Measurements from ENCODE around the gene SPN. TPM values are rescaled to one million over a fixed set of nuclear protein-coding genes. Genes with fewer than 3 reads are reported as not detected.

The SPN gene
- total RNA-seq, 1 experiment from 2014 or later, result 0.17 TPM

DNA sequence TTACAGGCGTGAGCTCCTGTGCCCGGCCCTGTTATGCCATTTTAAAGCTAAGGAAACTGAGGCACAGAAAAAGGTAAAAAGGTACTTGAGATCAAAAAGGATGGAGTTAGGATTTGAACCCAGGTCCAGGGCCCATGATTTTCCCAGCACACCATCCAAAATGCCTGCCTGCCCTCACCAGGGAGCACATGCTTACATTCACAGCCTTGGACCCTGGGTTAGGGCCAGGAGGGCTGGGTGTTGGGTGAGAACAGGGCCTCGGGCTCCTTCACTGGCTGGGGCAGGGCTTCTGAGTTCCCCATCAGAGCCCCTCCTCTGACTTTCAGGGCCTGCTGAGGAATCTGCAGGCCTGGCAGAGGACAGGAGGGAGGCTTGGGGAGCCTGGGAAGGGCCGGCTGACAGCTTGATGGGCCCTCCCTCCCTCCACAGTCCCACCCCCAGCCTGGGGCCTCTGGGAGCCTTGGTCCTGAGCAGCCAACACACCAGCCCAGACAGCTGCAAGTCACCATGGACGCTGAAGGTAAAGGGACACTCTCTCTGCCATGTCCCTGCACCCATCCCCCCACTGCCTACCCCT, 15.7 kb downstream of the SPN start, which contains the start of gene QPRT:
Gene QPRT (plus strand): TSS at position 490 of the 577 bp plus-strand sequence. CDS start 18 bp downstream, at position 508.
- H3K4me1 ChIP-seq (replicated peaks; ENCODE audit: insufficient read depth), result peaks cover 14% of the 10 kb centered on the region
- peak within 1 kb of the TSS; percentile 86 for H3K4me2 ChIP-seq
- peaks cover 13% of the 10 kb centered on the region; the same call in 1 of the 2 replicates for H3F3A ChIP-seq (ENCODE audit: insufficient read depth, low read depth)
- H3K36me3 ChIP-seq (ENCODE audit: low read depth), result peaks cover 6% of the 10 kb centered on the region; the same call in 1 of the 2 replicates
- peaks cover 18% of the 10 kb centered on the region; the same call in 1 of the 2 replicates for H4K20me1 ChIP-seq (ENCODE audit: insufficient read depth)
- no peak for TF ChIP-seq EZH2 (IDR thresholded peaks at IDR 0.05; ENCODE audit: low read depth)
- TF ChIP-seq, protein P1, sequence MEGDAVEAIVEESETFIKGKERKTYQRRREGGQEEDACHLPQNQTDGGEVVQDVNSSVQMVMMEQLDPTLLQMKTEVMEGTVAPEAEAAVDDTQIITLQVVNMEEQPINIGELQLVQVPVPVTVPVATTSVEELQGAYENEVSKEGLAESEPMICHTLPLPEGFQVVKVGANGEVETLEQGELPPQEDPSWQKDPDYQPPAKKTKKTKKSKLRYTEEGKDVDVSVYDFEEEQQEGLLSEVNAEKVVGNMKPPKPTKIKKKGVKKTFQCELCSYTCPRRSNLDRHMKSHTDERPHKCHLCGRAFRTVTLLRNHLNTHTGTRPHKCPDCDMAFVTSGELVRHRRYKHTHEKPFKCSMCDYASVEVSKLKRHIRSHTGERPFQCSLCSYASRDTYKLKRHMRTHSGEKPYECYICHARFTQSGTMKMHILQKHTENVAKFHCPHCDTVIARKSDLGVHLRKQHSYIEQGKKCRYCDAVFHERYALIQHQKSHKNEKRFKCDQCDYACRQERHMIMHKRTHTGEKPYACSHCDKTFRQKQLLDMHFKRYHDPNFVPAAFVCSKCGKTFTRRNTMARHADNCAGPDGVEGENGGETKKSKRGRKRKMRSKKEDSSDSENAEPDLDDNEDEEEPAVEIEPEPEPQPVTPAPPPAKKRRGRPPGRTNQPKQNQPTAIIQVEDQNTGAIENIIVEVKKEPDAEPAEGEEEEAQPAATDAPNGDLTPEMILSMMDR (conservative IDR thresholded peaks at IDR 0.05), result no peak
- H3K79me2 ChIP-seq (ENCODE audit: low read depth), result peaks cover 45% of the 10 kb centered on the region
- H2AFZ ChIP-seq, result peak within 1 kb of the TSS; percentile 77
- CTCF ChIA-PET, result interaction anchor here (1.0 kb wide), 1 partner anchor 51 kb away, joined by 9 read pairs; no protein-coding TSS in a partner anchor
- H3K4me3 ChIP-seq, result peak within 1 kb of the TSS; percentile 75
- intact Hi-C loops (cut with micrococcal nuclease; ENCODE audit: unreplicated experiment), result no loop called here
- H3K27ac ChIP-seq, result peak within 1 kb of the TSS; percentile 81
- no TSS peak for BruUV-seq (replicated peaks)
- peak; percentile 78 to 88 for DNase-seq
- no peaks in the 10 kb centered on the region for H3K9me3 ChIP-seq (ENCODE audit: insufficient read depth, low read depth)
- POLR2A ChIA-PET (ENCODE audit: unreplicated experiment), result interaction anchor here (0.5 kb wide), 1 partner anchor 295 kb away, joined by 3 read pairs; the partner anchor contains the start of gene TAOK2
- no peaks in the 10 kb centered on the region for H3K9me2 ChIP-seq (ENCODE audit: insufficient read depth)
- no peaks in the 10 kb centered on the region for H3K27me3 ChIP-seq (ENCODE audit: insufficient read depth, low read depth)

DNA sequence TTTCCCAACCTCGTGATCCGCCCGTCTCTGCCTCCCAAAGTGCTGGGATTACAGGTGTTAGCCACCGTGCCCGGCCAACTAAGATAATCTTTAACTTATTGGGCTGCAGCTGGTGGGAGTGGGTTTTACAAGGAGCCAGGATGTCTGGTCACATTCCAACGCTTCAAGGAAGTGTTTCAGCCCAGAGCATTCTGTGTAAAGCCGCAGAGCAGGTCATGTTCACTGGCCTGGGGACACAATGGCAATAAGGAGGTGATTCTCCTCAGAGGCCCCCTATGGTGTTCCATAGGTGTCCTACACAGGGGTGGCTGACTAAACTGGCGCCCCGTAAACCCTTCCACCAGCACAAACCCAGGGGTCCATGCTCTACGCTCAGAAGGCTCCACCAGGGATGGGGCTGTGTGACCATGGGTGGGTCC, 17.1 kb downstream of the SPN start:
- TF ChIP-seq, protein P1 (conservative IDR thresholded peaks at IDR 0.05), result no peak
- TF ChIP-seq EZH2 (IDR thresholded peaks at IDR 0.05; ENCODE audit: low read depth), result no peak
- intact Hi-C loops (cut with micrococcal nuclease; ENCODE audit: unreplicated experiment), result no loop called here

DNA sequence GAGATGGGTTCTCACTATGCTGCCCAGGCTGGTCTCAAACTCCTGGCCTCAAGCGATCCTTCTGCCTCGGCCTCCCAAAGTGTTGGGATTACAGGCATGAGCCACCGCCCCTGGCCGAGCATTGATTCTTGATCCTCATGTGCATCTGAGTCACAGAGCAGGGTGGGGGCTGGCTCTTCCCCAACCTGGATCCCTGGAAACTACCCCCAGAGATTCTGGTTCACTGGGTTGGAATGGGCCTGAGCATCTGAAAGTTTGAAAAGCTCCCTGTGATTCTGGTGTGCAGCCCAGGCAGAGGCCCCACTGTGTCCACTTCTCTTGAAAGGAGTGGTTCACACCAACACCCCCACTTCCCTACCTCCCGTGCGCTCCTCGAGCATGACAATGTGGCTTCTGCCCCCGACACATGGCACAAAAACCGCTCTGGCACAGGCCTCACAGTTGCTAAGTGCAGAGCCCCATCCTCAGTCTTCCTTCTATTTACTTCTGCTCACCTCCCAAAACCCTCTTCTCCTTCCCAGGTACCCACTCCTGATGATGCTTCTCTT, 20.6 kb downstream of the SPN start:
- POLR2A ChIA-PET (ENCODE audit: unreplicated experiment), result no interaction called here
- H3K4me3 ChIP-seq, result no peak overlapping the region
- peaks cover 20% of the 10 kb centered on the region; the same call in 1 of the 2 replicates for H3K36me3 ChIP-seq (ENCODE audit: low read depth)

More for the DNA sequence above, 17.1 kb downstream of the SPN start:
- H3K36me3 ChIP-seq (ENCODE audit: low read depth), result peaks cover 14% of the 10 kb centered on the region; the same call in 1 of the 2 replicates
- peaks cover 58% of the 10 kb centered on the region for H3K79me2 ChIP-seq (ENCODE audit: low read depth)
- H3K4me2 ChIP-seq, result peak overlapping the region; percentile 86
- peaks cover 14% of the 10 kb centered on the region for H3K4me1 ChIP-seq (replicated peaks; ENCODE audit: insufficient read depth)
- H3K27me3 ChIP-seq (ENCODE audit: insufficient read depth, low read depth), result no peaks in the 10 kb centered on the region
- CTCF ChIA-PET, result no interaction called here
- TSS peak; percentile 35 for BruUV-seq (replicated peaks)
- H3F3A ChIP-seq (ENCODE audit: insufficient read depth, low read depth), result peaks cover 13% of the 10 kb centered on the region; the same call in 1 of the 2 replicates
- H3K9me3 ChIP-seq (ENCODE audit: insufficient read depth, low read depth), result no peaks in the 10 kb centered on the region
- peak overlapping the region; percentile 81 for H3K27ac ChIP-seq
- peaks cover 28% of the 10 kb centered on the region; the same call in 1 of the 2 replicates for H4K20me1 ChIP-seq (ENCODE audit: insufficient read depth)
- H2AFZ ChIP-seq, result peak overlapping the region; percentile 77
- DNase-seq, result peak; percentile 50 to 90
- POLR2A ChIA-PET (ENCODE audit: unreplicated experiment), result no interaction called here
- no peaks in the 10 kb centered on the region for H3K9me2 ChIP-seq (ENCODE audit: insufficient read depth)
- peak overlapping the region; percentile 75; the same call in 1 of the 2 replicates for H3K4me3 ChIP-seq

More for the DNA sequence above, 20.6 kb downstream of the SPN start:
- H3K79me2 ChIP-seq (ENCODE audit: low read depth), result peaks cover 85% of the 10 kb centered on the region
- CTCF ChIA-PET, result interaction anchor here (0.6 kb wide), 1 partner anchor 12 kb away, joined by 17 read pairs; no protein-coding TSS in a partner anchor
- no peak for DNase-seq
- no TSS peak for BruUV-seq (replicated peaks)
- H4K20me1 ChIP-seq (ENCODE audit: insufficient read depth), result peaks cover 55% of the 10 kb centered on the region
- no peaks in the 10 kb centered on the region for H3K9me2 ChIP-seq (ENCODE audit: insufficient read depth)
- no peaks in the 10 kb centered on the region for H3K9me3 ChIP-seq (ENCODE audit: insufficient read depth, low read depth)
- H3K27me3 ChIP-seq (ENCODE audit: insufficient read depth, low read depth), result no peaks in the 10 kb centered on the region
- TF ChIP-seq EZH2 (IDR thresholded peaks at IDR 0.05; ENCODE audit: low read depth), result no peak
- TF ChIP-seq, protein P1 (conservative IDR thresholded peaks at IDR 0.05), result no peak
- intact Hi-C loops (cut with micrococcal nuclease; ENCODE audit: unreplicated experiment), result no loop called here
- no peak overlapping the region for H3K27ac ChIP-seq
- no peak overlapping the region for H3K4me2 ChIP-seq
- peaks cover 22% of the 10 kb centered on the region for H3F3A ChIP-seq (ENCODE audit: insufficient read depth, low read depth)
- H3K4me1 ChIP-seq (replicated peaks; ENCODE audit: insufficient read depth), result peaks cover 14% of the 10 kb centered on the region
- H2AFZ ChIP-seq, result no peak overlapping the region
